ENCODE measurements around the gene BARX2. TPM values are rescaled to one million over a fixed set of nuclear protein-coding genes. Genes with fewer than 3 reads are reported as not detected.

BARX2 gene
- total and polyA plus RNA-seq, 2 donors (not counting 1 experiment from before 2014, with no cell fraction given) = not detected

- no peaks in the 10 kb centered on the region for H3K36me3 ChIP-seq (replicated peaks in 1 of 2; ENCODE audit: control extremely low read depth in 1 of 2, control insufficient read depth in 1 of 2, extremely low read depth in 1 of 2, insufficient read depth in 2 of 2, low read length in 1 of 2)
- WGBS (ENCODE audit: insufficient coverage) = 75% methylated on average over 2 of the region's 4 CpGs
- Mint-ChIP-seq H3K27ac (no peak overlapping the region), H3K27me3 (peaks cover 35% of the 10 kb centered on the region), H3K9me3 (ENCODE audit: insufficient read depth) (no peaks in the 10 kb centered on the region), H3K4me3 (no peak overlapping the region), H3K4me1 (no peaks in the 10 kb centered on the region)
- H2AFZ ChIP-seq (ENCODE audit: insufficient read depth, low read depth, low read length, poor library complexity, severe bottlenecking) = no peak overlapping the region
- H3K4me1 ChIP-seq (ENCODE audit: control insufficient read depth in 2 of 2, insufficient read depth in 2 of 2, low read length in 2 of 2) = no peaks in the 10 kb centered on the region
- CTCF ChIA-PET = no interaction called here
- H4K20me1 ChIP-seq (ENCODE audit: control insufficient read depth, insufficient read depth, low read length, poor library complexity, severe bottlenecking) = no peaks in the 10 kb centered on the region
- DNase-seq = no peak
- TF ChIP-seq CTCF (IDR thresholded peaks at IDR 0.05) (no peak), EZH2 (IDR thresholded peaks at IDR 0.05; ENCODE audit: borderline replicate concordance, insufficient read depth, low read depth, low read length, poor library complexity, severe bottlenecking) (no peak)
- H3K9me3 ChIP-seq (ENCODE audit: control extremely low read depth in 1 of 3, control insufficient read depth in 2 of 3, insufficient read depth in 1 of 3, low read length in 2 of 3) = no peaks in the 10 kb centered on the region
- POLR2A ChIA-PET = no interaction called here
- ATAC-seq (ENCODE audit: low read depth) = no peak
- H3K27me3 ChIP-seq (replicated peaks in 1 of 4; ENCODE audit: control extremely low read depth in 1 of 4, control insufficient read depth in 3 of 4, insufficient read depth in 4 of 4, low read length in 3 of 4) = peaks cover 0 to 3% (median 1%) of the 10 kb centered on the region in 4 experiments
- H3K4me3 ChIP-seq (ENCODE audit: control extremely low read depth in 1 of 5, extremely low read depth in 1 of 5, insufficient read depth in 1 of 5, low read depth in 2 of 5, low read length in 4 of 5) = no peak overlapping the region
- no peak overlapping the region for H3K9ac ChIP-seq (ENCODE audit: low read length)
- H3K79me2 ChIP-seq (ENCODE audit: control insufficient read depth, insufficient read depth, low read length) = no peaks in the 10 kb centered on the region
- no peak overlapping the region for H3K27ac ChIP-seq (ENCODE audit: low read length in 2 of 2)
- intact Hi-C loops (cut with micrococcal nuclease) = no loop called here
- no peak overlapping the region for H3K4me2 ChIP-seq (replicated peaks; ENCODE audit: low read depth, low read length, poor library complexity, severe bottlenecking)
These were observed 14.7 kb downstream of the BARX2 start for GRCh38 chr11:129390303-129390821.

DNA sequence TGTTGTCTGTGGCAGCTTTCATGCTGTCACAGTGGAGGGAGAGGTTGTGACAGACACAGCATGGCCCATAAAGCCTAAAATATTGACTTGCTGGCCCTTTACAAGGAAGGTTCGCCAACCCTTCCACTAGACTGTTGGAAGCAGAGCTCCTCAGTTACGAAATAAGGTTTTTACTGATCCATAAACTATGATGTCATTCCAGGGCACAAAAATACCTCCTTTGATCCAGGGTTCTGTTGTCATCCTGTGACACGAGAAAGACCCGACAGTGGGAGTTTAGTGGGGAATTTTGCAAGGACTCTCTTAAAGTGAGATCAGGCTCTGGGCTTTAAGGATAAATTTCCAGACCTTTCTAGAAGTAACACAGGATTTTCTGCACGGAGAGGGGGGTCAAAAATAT, 15.7 kb downstream of the BARX2 start:
- ATAC-seq (ENCODE audit: low read depth) (no peak), DNase-seq (no peak)
- Histone ChIP-seq H3K4me1 (ENCODE audit: control insufficient read depth in 2 of 2, insufficient read depth in 2 of 2, low read length in 2 of 2) (no peaks in the 10 kb centered on the region), H2AFZ (ENCODE audit: insufficient read depth, low read depth, low read length, poor library complexity, severe bottlenecking) (no peak overlapping the region), H4K20me1 (ENCODE audit: control insufficient read depth, insufficient read depth, low read length, poor library complexity, severe bottlenecking) (no peaks in the 10 kb centered on the region), H3K79me2 (ENCODE audit: control insufficient read depth, insufficient read depth, low read length) (no peaks in the 10 kb centered on the region), H3K27ac (ENCODE audit: low read length in 2 of 2) (no peak overlapping the region), H3K36me3 (replicated peaks in 1 of 2; ENCODE audit: control extremely low read depth in 1 of 2, control insufficient read depth in 1 of 2, extremely low read depth in 1 of 2, insufficient read depth in 2 of 2, low read length in 1 of 2) (no peaks in the 10 kb centered on the region), H3K9me3 (ENCODE audit: control extremely low read depth in 1 of 3, control insufficient read depth in 2 of 3, insufficient read depth in 1 of 3, low read length in 2 of 3) (no peaks in the 10 kb centered on the region), H3K27me3 (replicated peaks in 1 of 4; ENCODE audit: control extremely low read depth in 1 of 4, control insufficient read depth in 3 of 4, insufficient read depth in 4 of 4, low read length in 3 of 4) (peaks cover 0 to 3% (median 1%) of the 10 kb centered on the region in 4 experiments), H3K4me3 (ENCODE audit: control extremely low read depth in 1 of 5, extremely low read depth in 1 of 5, insufficient read depth in 1 of 5, low read depth in 2 of 5, low read length in 4 of 5) (no peak overlapping the region), H3K9ac (ENCODE audit: low read length) (no peak overlapping the region), H3K4me2 (replicated peaks; ENCODE audit: low read depth, low read length, poor library complexity, severe bottlenecking) (no peak overlapping the region)
- Mint-ChIP-seq H3K4me1 (no peaks in the 10 kb centered on the region), H3K4me3 (no peak overlapping the region), H3K9me3 (ENCODE audit: insufficient read depth) (no peaks in the 10 kb centered on the region), H3K27ac (no peak overlapping the region), H3K27me3 (peaks cover 29% of the 10 kb centered on the region)
- ChIA-PET POLR2A (no interaction called here), CTCF (no interaction called here)
- TF ChIP-seq EZH2 (IDR thresholded peaks at IDR 0.05; ENCODE audit: borderline replicate concordance, insufficient read depth, low read depth, low read length, poor library complexity, severe bottlenecking) = no peak
- no peak for TF ChIP-seq CTCF (IDR thresholded peaks at IDR 0.05)
- 81% methylated on average over 2 of the region's 5 CpGs for WGBS (ENCODE audit: insufficient coverage)
- intact Hi-C loops (cut with micrococcal nuclease) = no loop called here
